ENCODE measurements around the gene GNG4. TPM values are rescaled to one million over a fixed set of nuclear protein-coding genes. Genes with fewer than 3 reads are reported as not detected.

GNG4 gene
- total and polyA plus RNA-seq, 2 of the 4 experiments (the other 2 are of a cell fraction) = 0.18 to 0.29 TPM

DNA sequence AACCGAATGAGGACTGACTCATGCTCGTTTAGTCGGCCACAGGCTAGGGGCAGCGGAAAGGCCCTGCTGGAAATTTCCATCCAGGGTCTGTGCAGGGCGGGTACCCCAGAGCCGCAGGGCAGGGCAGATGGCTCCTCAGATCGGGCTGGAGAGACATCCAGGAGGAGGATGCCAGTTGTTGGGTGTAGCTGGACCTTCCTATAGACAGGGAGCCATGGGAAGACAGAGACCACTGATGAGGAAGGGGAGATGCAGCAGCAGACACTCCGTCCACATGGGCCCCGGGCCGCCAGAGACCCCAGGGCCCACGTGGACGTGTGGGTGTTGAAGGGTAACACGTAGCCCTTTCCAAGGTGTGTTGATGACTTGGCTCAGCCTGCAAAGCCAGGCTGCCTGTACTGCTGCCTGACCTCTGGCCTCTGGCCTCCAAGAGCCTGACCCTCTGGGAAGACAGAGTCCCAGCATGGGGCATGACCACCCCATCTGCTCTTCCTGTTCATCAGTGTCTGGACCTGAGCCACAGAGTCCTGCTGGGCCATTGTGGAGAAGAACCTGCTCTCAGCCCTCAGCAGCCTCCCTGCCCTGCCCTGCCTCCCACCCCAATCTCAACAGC lies 4.8 kb downstream of the GNG4 start:
- Histone ChIP-seq H3K9me1 (ENCODE audit: insufficient read depth, low read length) (peaks cover 3% of the 10 kb centered on the region; the same call in 1 of the 2 replicates), H3K9me3 (ENCODE audit: control insufficient read depth, insufficient read depth, low read length) (no peaks in the 10 kb centered on the region), H3K18ac (ENCODE audit: low read depth, low read length) (no peak overlapping the region), H2BK120ac (ENCODE audit: low read depth, low read length) (no peak overlapping the region), H4K8ac (ENCODE audit: low read depth in 2 of 2, low read length in 2 of 2) (no peak overlapping the region), H3K27me3 (ENCODE audit: control insufficient read depth, insufficient read depth, low read length) (peaks cover 22% of the 10 kb centered on the region), H3K36me3 (ENCODE audit: control insufficient read depth, insufficient read depth, low read length) (no peaks in the 10 kb centered on the region), H3K4me3 (ENCODE audit: insufficient read depth, low read depth, low read length) (no peak overlapping the region), H3K9ac (ENCODE audit: low read depth, low read length) (no peak overlapping the region), H2AK9ac (replicated peaks; ENCODE audit: low read depth, low read length, poor library complexity) (no peak overlapping the region), H3K27ac (ENCODE audit: insufficient read depth, low read length) (no peak overlapping the region), H2AK5ac (ENCODE audit: low read depth, low read length) (no peak overlapping the region), H4K5ac (ENCODE audit: low read depth, low read length) (no peak overlapping the region), H3K4ac (ENCODE audit: low read depth, low read length) (no peak overlapping the region), H2BK15ac (ENCODE audit: low read depth, low read length) (no peak overlapping the region), H3K23ac (ENCODE audit: low read depth, low read length) (no peak overlapping the region), H3K14ac (replicated peaks; ENCODE audit: low read depth, low read length) (no peak overlapping the region), H4K20me1 (ENCODE audit: insufficient read depth, low read length) (0 out of 2 replicates have a peak, but pooled peaks cover 3% of the 10 kb centered on the region), H3K56ac (ENCODE audit: extremely low read depth, insufficient read depth, low read length) (no peak overlapping the region), H2BK20ac (ENCODE audit: low read depth, low read length) (no peak overlapping the region), H2BK5ac (ENCODE audit: low read depth, low read length, poor library complexity, severe bottlenecking) (no peak overlapping the region), H2AFZ (replicated peaks; ENCODE audit: low read length, poor library complexity) (no peak overlapping the region), H3K4me1 (ENCODE audit: control insufficient read depth, insufficient read depth, low read length) (no peaks in the 10 kb centered on the region), H3K4me2 (ENCODE audit: low read depth, low read length) (no peak overlapping the region), H3K79me1 (ENCODE audit: low read depth in 1 of 2, low read length in 2 of 2) (no peaks in the 10 kb centered on the region), H4K91ac (ENCODE audit: insufficient read depth, low read depth, low read length) (no peak overlapping the region)
- no peak for TF ChIP-seq CEBPB (IDR thresholded peaks at IDR 0.05; ENCODE audit: low read depth, low read length)
- TF ChIP-seq MAFK (IDR thresholded peaks at IDR 0.05; ENCODE audit: low read depth, low read length) = no peak
- TF ChIP-seq, protein P1, sequence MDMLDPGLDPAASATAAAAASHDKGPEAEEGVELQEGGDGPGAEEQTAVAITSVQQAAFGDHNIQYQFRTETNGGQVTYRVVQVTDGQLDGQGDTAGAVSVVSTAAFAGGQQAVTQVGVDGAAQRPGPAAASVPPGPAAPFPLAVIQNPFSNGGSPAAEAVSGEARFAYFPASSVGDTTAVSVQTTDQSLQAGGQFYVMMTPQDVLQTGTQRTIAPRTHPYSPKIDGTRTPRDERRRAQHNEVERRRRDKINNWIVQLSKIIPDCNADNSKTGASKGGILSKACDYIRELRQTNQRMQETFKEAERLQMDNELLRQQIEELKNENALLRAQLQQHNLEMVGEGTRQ (IDR thresholded peaks at IDR 0.05; ENCODE audit: low read depth, low read length) = no peak
- no peak for TF ChIP-seq BHLHE40 (IDR thresholded peaks at IDR 0.05; ENCODE audit: low read depth, low read length)
- TF ChIP-seq RFX5 (IDR thresholded peaks at IDR 0.05; ENCODE audit: low read depth, low read length) = no peak
- ChIA-PET CTCF (no interaction called here), POLR2A (ENCODE audit: unreplicated experiment) (no interaction called here)
- WGBS, 2 experiments (ENCODE audit: extremely low coverage in 2 of 2, insufficient read length in 1 of 2) = 72% methylated on average over 2 of the region's 13 CpGs; no CpG with 5 or more reads in 1 of the 2 experiments
- intact Hi-C loops (cut with micrococcal nuclease) (no loop called here), dilution Hi-C loops (cut with HindIII; ENCODE audit: low sequenced_read_pairs, unreplicated experiment) (no loop called here), in situ Hi-C loops (cut with MboI; ENCODE audit: low sequenced_read_pairs) (no loop called here)
- ATAC-seq (ENCODE audit: low read depth) (no peak), DNase-seq (no peak)
- BruUV-seq (replicated peaks) = no TSS peak
